Sigmoid colon (tissue), 4 donors: ENCODE results near the gene SNX11.

Experiments
- EP300 ChIP-seq, 4 donors: sonication (generic); formaldehyde crosslinking; IDR thresholded peaks; one replicate each; pipeline ENCODE4 v1.6.1; 2017; ENCODE audit warnings: antibody characterized with exemption in 4 of 4
- POLR2A ChIP-seq, 2 donors: fragments of 450-650 bp; IDR thresholded peaks; one replicate each; pipeline ENCODE4 v1.6.1; 2016; ENCODE audit warnings: antibody characterized with exemption in 2 of 2, mild to moderate bottlenecking in 2 of 2, moderate library complexity in 2 of 2
- POLR2AphosphoS5 ChIP-seq, 4 donors: sonication (generic); formaldehyde crosslinking; IDR thresholded peaks; one replicate each; pipeline ENCODE4 v1.6.1; 2017; ENCODE audit warnings: antibody characterized with exemption in 4 of 4
- TF ChIP-seq, protein P1 (sequence below), 4 experiments: fragments of 450-650 bp in 3 of 4; fragments of 200-600 bp in 1 of 4; IDR thresholded peaks; one replicate each; pipeline ENCODE4 v1.5.1; 2016 to 2019; ENCODE audit warnings: antibody characterized with exemption in 4 of 4, mild to moderate bottlenecking in 3 of 4, moderate library complexity in 2 of 4

DNA sequence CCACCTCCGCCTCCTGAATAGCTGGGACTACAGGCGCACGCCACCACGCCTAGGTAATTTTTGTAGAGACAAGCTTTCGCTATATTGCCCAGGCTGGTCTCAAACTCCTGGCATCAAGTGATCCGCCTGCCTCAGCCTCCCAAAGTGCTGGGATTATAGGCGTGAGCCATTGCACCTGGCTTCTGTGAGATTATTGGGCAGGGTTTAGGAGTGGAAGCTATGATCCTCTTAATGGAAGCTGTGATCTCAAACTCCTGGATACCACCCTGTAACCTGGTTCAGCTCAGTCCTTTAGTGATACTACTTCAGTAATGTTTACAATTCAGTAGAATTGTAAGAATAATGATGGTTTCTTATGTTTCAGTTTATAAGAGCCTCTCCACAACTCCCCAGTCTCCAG, 45.3 kb upstream of the SNX11 start:
- TF ChIP-seq, protein P1, sequence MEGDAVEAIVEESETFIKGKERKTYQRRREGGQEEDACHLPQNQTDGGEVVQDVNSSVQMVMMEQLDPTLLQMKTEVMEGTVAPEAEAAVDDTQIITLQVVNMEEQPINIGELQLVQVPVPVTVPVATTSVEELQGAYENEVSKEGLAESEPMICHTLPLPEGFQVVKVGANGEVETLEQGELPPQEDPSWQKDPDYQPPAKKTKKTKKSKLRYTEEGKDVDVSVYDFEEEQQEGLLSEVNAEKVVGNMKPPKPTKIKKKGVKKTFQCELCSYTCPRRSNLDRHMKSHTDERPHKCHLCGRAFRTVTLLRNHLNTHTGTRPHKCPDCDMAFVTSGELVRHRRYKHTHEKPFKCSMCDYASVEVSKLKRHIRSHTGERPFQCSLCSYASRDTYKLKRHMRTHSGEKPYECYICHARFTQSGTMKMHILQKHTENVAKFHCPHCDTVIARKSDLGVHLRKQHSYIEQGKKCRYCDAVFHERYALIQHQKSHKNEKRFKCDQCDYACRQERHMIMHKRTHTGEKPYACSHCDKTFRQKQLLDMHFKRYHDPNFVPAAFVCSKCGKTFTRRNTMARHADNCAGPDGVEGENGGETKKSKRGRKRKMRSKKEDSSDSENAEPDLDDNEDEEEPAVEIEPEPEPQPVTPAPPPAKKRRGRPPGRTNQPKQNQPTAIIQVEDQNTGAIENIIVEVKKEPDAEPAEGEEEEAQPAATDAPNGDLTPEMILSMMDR (IDR thresholded peaks at IDR 0.05), result no peak
- TF ChIP-seq POLR2A (IDR thresholded peaks at IDR 0.05) (no peak), POLR2AphosphoS5 (IDR thresholded peaks at IDR 0.05) (no peak), EP300 (IDR thresholded peaks at IDR 0.05) (no peak)
